ENCODE results near the gene PUM2.

Gene PUM2

DNA sequence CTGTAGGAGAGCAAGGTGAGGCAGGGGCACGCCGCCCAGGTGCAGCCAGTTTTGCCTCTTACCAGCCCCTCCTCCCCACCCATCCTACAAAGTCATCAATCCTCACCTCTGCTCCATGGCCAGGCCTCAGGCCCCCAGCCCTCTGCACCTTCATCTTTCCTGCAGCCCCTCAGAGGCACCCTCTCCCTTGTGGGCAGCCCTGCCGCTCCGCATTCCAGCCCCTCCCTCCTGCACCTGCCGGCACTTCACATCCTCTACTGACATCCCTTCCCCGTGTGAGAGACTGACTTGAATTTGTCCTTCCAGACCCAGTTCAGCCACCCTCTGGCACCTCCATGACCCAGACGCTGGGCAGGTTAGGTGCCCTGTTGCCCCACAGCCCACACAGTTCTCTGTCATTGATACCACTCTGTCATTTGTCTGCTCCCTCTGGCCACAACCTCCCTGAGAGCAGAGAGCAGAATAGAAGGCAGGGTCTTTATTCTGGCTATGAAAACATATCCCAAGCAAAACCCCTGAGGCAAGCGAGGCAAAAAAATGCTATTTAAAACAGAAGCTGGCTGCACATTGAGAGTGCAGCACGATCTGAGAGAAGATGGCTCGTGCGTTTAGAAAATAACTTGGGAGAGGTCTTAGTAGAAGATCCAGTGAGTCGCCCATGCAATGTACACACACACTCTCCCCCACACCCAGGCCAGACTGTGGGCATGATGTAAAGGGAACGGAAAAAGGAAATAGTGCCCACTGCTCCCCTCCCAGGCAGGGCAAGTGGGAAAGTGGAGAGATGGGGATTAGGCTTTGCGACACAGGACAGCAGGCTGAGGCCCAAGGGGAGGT lies 151.6 kb downstream of the PUM2 start:
- DNase-seq = no peak

All from effector CD4-positive, alpha-beta T cell (primary cell).